ENCODE data around the gene LRFN5.
"Not testable (repeated sequence)": the region's sequence is repeated elsewhere in the genome, so short reads cannot be mapped to it uniquely, and the experiment has no call there.

LRFN5 gene

GRCh38 chr14:41900644-41901043 lies 294.0 kb downstream of the LRFN5 start:
- DNase-seq = no peak

GRCh38 chr14:41901089-41901488 lies 294.4 kb downstream of the LRFN5 start:
- no peak for DNase-seq

DNA sequence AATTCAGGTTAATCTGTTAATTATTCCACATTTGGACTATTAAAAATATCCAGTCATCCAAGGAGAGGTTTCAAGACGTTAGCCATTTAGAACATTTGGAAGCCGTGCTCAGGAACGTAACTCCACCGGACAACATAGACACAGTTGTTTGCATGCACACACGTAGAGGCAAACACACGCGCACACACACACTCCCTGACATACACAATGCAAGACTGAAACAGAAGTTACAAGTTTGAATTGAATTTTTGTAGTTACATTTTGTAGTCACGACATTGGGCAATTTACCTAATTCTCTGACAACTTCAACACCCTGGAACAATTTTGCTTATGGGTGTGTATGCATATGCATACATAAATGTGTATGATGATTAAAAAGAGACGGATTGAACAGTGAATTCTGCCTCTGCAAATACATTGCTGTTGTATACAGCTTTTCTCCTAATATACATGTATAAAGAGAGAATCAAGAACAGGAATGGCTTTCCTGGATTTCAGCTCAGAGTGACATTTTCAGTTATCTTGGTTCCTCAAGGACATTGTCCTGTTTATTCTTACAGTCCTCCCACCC lies 298.8 kb downstream of the LRFN5 start:
- DNase-seq = no peak

DNA sequence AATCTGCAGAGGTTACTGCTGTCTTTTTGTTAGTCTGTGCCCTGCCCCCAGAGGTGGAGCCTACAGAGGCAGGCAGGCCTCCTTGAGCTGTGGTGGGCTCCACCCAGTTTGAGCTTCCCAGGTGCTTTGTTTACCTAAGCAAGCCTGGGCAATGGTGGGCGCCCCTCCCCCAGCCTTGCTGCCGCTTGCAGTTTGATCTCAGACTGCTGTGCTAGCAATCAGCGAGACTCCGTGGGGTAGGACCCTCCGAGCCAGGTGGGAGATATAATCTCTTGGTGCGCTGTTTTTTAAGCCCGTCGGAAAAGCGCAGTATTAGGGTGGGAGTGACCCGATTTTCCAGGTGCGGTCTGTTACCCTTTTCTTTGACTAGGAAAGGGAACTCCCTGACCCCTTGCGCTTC lies 304.5 kb downstream of the LRFN5 start:
- not testable (repeated sequence) for DNase-seq

- DNase-seq = no peak
Measured at GRCh38 chr14:41913398-41913797, 306.7 kb downstream of the LRFN5 start.

DNA sequence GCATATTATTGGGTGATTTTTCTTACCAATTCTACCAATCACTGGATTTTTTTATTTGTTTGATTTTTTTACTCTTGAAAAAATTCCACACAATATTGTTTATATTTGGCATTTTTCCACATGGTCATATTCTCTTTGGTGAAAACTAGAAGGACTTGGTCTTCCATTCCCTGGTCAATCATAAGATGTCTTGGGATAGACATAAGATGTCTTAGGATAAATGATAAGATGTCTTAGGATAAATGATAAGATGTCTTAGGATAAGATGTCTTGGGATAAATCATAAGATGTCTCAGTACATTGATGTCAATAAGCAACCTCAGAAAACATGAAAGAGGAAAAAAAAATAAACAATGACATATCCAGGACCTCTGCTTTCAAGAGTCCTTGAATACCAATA lies 309.1 kb downstream of the LRFN5 start:
- DNase-seq = no peak

DNA sequence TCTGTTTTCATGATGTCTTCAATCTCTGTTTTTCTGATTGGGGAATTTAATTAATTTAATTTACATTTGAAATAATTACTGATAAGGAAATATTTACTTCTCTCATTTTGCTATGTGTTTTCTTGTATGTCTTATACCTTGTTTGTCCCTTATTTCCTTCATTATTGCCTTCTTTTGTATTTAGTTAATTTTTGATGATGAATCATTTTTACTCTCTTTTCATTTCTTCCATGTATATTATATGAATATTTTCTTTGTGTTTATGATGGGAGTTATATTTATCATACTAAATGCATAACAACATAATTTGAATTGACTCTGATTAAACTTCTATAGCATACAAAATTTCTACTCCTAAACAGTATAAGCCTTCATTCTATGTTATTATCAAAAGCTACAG lies 309.6 kb downstream of the LRFN5 start:
- no peak for DNase-seq

GRCh38 chr14:41925409-41925808 lies 318.7 kb downstream of the LRFN5 start:
- no peak for DNase-seq

DNA sequence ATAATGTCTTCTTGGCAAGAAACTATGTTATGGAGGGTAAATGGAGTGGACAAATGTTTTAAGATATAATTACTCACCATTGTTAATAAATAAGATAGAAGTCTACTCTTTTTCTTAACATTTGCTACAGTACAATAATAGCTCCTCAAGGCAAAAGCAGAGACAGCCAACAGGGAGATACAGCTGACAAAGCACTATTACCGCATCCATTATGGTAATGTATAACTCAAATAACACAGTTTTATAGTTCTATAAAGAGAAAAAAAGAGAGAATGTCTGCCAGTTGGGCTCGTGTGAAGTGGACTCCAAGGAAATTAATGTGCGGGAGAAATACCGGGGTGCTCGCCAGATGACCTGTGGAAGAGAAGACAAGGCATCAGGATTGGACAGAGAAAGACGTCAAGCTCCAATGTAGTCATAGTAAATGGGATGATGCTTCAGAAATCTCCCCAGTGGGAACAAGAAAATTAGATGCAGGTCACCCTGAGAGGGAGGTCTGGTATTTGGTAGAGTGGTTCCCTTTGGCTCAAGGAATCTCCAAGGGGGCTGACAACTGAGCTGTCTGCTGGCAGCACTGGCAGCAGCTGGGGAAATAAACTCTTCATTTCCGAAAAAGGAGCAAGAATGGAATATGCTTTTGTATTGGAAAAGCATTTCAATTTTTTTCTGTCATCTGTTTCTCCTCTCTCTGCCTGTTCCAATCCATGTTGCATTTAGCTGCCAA lies 343.9 kb downstream of the LRFN5 start:
- DNase-seq = no peak
